Transverse colon (tissue), 4 donors: ENCODE results near the gene FEN1. TPM values are rescaled to one million over a fixed set of nuclear protein-coding genes. Genes with fewer than 3 reads are reported as not detected.

Experiments
- DNase-seq: peaks from one replicate; pipeline ENCODE4 v3.0.0-alpha.2; 2019
- H3K27ac ChIP-seq, 4 donors: fragments of 200-600 bp; sonication (generic); 2 replicates each; pipeline ENCODE4 v1.5.1; 2016 to 2018; ENCODE audit warnings: inconsistent platforms in 4 of 4
- H3K27me3 ChIP-seq: fragments of 200-600 bp; sonication (generic); 2 replicates; pipeline ENCODE4 v1.5.1; 2017; ENCODE audit warnings: inconsistent platforms
- H3K36me3 ChIP-seq, 4 donors: fragments of 200-600 bp; sonication (generic); 2 replicates each; pipeline ENCODE4 v1.5.1; 2017 to 2019; ENCODE audit warnings: inconsistent platforms in 4 of 4
- H3K4me1 ChIP-seq, 4 donors: fragments of 200-600 bp; sonication (generic); 2 replicates each; pipeline ENCODE4 v1.5.1; 2017 to 2020; ENCODE audit warnings: inconsistent platforms in 4 of 4
- H3K4me3 ChIP-seq, 4 donors: fragments of 200-600 bp; sonication (generic); 1 replicate in 1 of 4; 2 replicates in 3 of 4; pipeline versions ENCODE4 v1.5.1 to v1.6.1; 2017 to 2019; ENCODE audit warnings: inconsistent platforms in 4 of 4
- H3K9me3 ChIP-seq, 2 donors: fragments of 200-600 bp; sonication (generic); 2 replicates each; pipeline ENCODE4 v1.5.1; 2017 to 2019; ENCODE audit warnings: inconsistent platforms in 2 of 2
- CTCF ChIP-seq, 5 experiments: fragments of 200-600 bp in 3 of 5; fragments of 450-650 bp in 2 of 5; sonication (generic) in 3 of 5; IDR thresholded peaks; 1 replicate in 2 of 5; 2 replicates in 3 of 5; pipeline ENCODE4 v1.5.1; 2016 to 2017; ENCODE audit warnings: antibody characterized with exemption in 5 of 5, inconsistent platforms in 3 of 5, mild to moderate bottlenecking in 2 of 5, moderate library complexity in 1 of 5
- EP300 ChIP-seq: sonication (generic); formaldehyde crosslinking; IDR thresholded peaks from one replicate; pipeline ENCODE4 v1.6.1; 2017; ENCODE audit warnings: antibody characterized with exemption, low read depth
- POLR2A ChIP-seq: fragments of 450-650 bp; IDR thresholded peaks from one replicate; pipeline ENCODE4 v1.6.1; 2016; ENCODE audit warnings: antibody characterized with exemption, mild to moderate bottlenecking, moderate library complexity
- POLR2AphosphoS5 ChIP-seq, 3 donors: sonication (generic); formaldehyde crosslinking; IDR thresholded peaks; one replicate each; pipeline ENCODE4 v1.6.1; 2016; ENCODE audit warnings: antibody characterized with exemption in 3 of 3
- WGBS, 2 donors: methylation state at CpG; one replicate each; pipeline ENCODE4 v1.1.5; 2018; ENCODE audit warnings: low coverage in 1 of 2; 5-methylcytosine and 5-hydroxymethylcytosine counted together
- in situ Hi-C, 4 donors: fragments of 200-750 bp; cut with MboI; loops; one replicate each; pipeline versions ENCODE4 v1.15.0 to v1.15.1; 2017; ENCODE audit warnings: low sequenced_read_pairs in 3 of 4, low pct_ligation_motif_present in 1 of 4, low pct_unique_long_range_greater_than_20kb in 1 of 4
- intact Hi-C: fragments of 100-400 bp; cut with DNase I; formaldehyde crosslinking; loops from one replicate; pipeline ENCODE4 v1.15.1; 2023; ENCODE audit warnings: low total_unique reads
- total RNA-seq, 4 donors: library from RNA; depleted of rRNA; stranded (reverse); fragments of >200 nt; gene quantifications; one replicate each; pipeline ENCODE4 v1.1.0, GENCODE V29; 2016

The FEN1 gene
- total RNA-seq, 4 donors from 2014 or later: 1.00 to 9.4 (median 4.5) TPM

- Histone ChIP-seq H3K4me1 (peaks cover 0 to 10% (median 8%) of the 10 kb centered on the region in 4 donors), H3K27ac (no peak overlapping the region), H3K36me3 (no peaks in the 10 kb centered on the region), H3K27me3 (no peaks in the 10 kb centered on the region), H3K4me3 (no peak overlapping the region), H3K9me3 (no peaks in the 10 kb centered on the region)
- WGBS, 2 donors: 94% methylated on average over 7 of the region's 10 CpGs; no CpG with 5 or more reads in 1 of the 2 donors
- no peak for DNase-seq
- in situ Hi-C loops (no loop called here), intact Hi-C loops (no loop called here)
- TF ChIP-seq CTCF (IDR thresholded peaks at IDR 0.05) (no peak), POLR2A (no peak), POLR2AphosphoS5 (IDR thresholded peaks at IDR 0.05) (no peak), EP300 (no peak)
These were observed 48.0 kb upstream of the FEN1 start for GRCh38 chr11:61744609-61745156.

- 68% methylated on average over 11 of the region's 15 CpGs; no CpG with 5 or more reads in 1 of the 2 donors for WGBS, 2 donors
- no peak for TF ChIP-seq CTCF (IDR thresholded peaks at IDR 0.05)
- Histone ChIP-seq H3K36me3 (no peaks in the 10 kb centered on the region), H3K4me1 (peaks cover 0 to 10% (median 8%) of the 10 kb centered on the region in 4 donors), H3K9me3 (no peaks in the 10 kb centered on the region), H3K4me3 (no peak overlapping the region), H3K27ac (no peak overlapping the region), H3K27me3 (no peaks in the 10 kb centered on the region)
- intact Hi-C loops: no loop called here
- in situ Hi-C loops: no loop called here
- DNase-seq: no peak
These were observed 46.8 kb upstream of the FEN1 start for GRCh38 chr11:61745781-61746441.

- intact Hi-C loops (no loop called here), in situ Hi-C loops (no loop called here)
- DNase-seq: no peak
- Histone ChIP-seq H3K4me1 (peaks cover 0 to 10% (median 8%) of the 10 kb centered on the region in 4 donors), H3K27me3 (no peaks in the 10 kb centered on the region), H3K9me3 (no peaks in the 10 kb centered on the region), H3K4me3 (no peak overlapping the region), H3K27ac (no peak overlapping the region), H3K36me3 (no peaks in the 10 kb centered on the region)
- TF ChIP-seq POLR2A (no peak), POLR2AphosphoS5 (IDR thresholded peaks at IDR 0.05) (no peak), CTCF (IDR thresholded peaks at IDR 0.05) (no peak), EP300 (no peak)
- 78% methylated on average over 19 of the region's 19 CpGs; no CpG with 5 or more reads in 1 of the 2 donors for WGBS, 2 donors
These were observed 46.1 kb upstream of the FEN1 start for GRCh38 chr11:61746442-61747191.

- Histone ChIP-seq H3K4me1 (peaks cover 4 to 15% (median 12%) of the 10 kb centered on the region in 4 donors), H3K9me3 (no peaks in the 10 kb centered on the region), H3K27me3 (peaks cover 5% of the 10 kb centered on the region), H3K27ac (no peak overlapping the region), H3K36me3 (no peaks in the 10 kb centered on the region), H3K4me3 (no peak overlapping the region)
- TF ChIP-seq POLR2A (no peak), CTCF (IDR thresholded peaks at IDR 0.05) (peak; percentile 85 to 95 (median 88))
- 61% methylated on average over 17 of the region's 19 CpGs; no CpG with 5 or more reads in 1 of the 2 donors for WGBS, 2 donors
- peak; percentile 86 for DNase-seq
- in situ Hi-C loops: no loop called here
- intact Hi-C loops: no loop called here
These were observed 45.3 kb upstream of the FEN1 start for GRCh38 chr11:61747192-61747966.
